ENCODE data around the gene SPEM3.

GRCh38 chr17:7466639-7467341, 38.1 kb downstream of the SPEM3 start:
- no peak for TF ChIP-seq CTCF (IDR thresholded peaks at IDR 0.05)
- TF ChIP-seq EP300 (IDR thresholded peaks at IDR 0.05; ENCODE audit: low read depth) = no peak
- no peak for TF ChIP-seq POLR2AphosphoS5 (IDR thresholded peaks at IDR 0.05)
- TF ChIP-seq POLR2A (IDR thresholded peaks at IDR 0.05) = no peak
